Stomach (tissue), 9 donors: ENCODE measurements around the gene ZNF214. TPM values are rescaled to one million over a fixed set of nuclear protein-coding genes. Genes with fewer than 3 reads are reported as not detected.
"Not testable (repeated sequence)": the region's sequence is repeated elsewhere in the genome, so short reads cannot be mapped to it uniquely, and the experiment has no call there.

ENCODE experiments used
- DNase-seq, 2 donors: peaks; one replicate each; pipeline versions ENCODE4 v3.0.0 to v3.0.0-alpha.2; 2013 to 2019
- H3K27ac ChIP-seq, 5 donors: fragments of 200-600 bp in 4 of 5; sonication (generic) in 4 of 5; one replicate each; pipeline ENCODE4 v1.5.1; 2013 to 2019; ENCODE audit warnings: mild to moderate bottlenecking in 1 of 5, moderate library complexity in 1 of 5
- H3K27me3 ChIP-seq, 3 donors: fragments of 200-600 bp; sonication (generic); one replicate each; pipeline ENCODE4 v1.5.1; 2017 to 2019; ENCODE audit warnings: mixed run types in 1 of 3
- H3K36me3 ChIP-seq, 4 donors: fragments of 200-600 bp; sonication (generic); 1 replicate in 3 of 4; 2 replicates in 1 of 4; pipeline ENCODE4 v1.5.1; 2016 to 2019
- H3K4me1 ChIP-seq, 4 donors: fragments of 200-600 bp; sonication (generic); one replicate each; pipeline ENCODE4 v1.5.1; 2016 to 2019
- H3K4me3 ChIP-seq, 4 donors: fragments of 200-600 bp; sonication (generic) in 3 of 4; one replicate each; pipeline ENCODE4 v1.5.1; 2016 to 2019; ENCODE audit warnings: mild to moderate bottlenecking in 1 of 4
- H3K9me3 ChIP-seq, 4 donors: fragments of 200-600 bp; sonication (generic); one replicate each; pipeline ENCODE4 v1.5.1; 2016 to 2019
- EP300 ChIP-seq: sonication (generic); formaldehyde crosslinking; IDR thresholded peaks from one replicate; pipeline ENCODE4 v1.6.1; 2017; ENCODE audit warnings: antibody characterized with exemption
- POLR2A ChIP-seq, 4 donors: fragments of 450-650 bp; IDR thresholded peaks; one replicate each; pipeline ENCODE4 v1.6.1; 2016; ENCODE audit warnings: antibody characterized with exemption in 4 of 4, control low read depth in 2 of 4, mild to moderate bottlenecking in 1 of 4, moderate library complexity in 1 of 4
- POLR2AphosphoS5 ChIP-seq, 3 donors: sonication (generic); formaldehyde crosslinking; IDR thresholded peaks; one replicate each; pipeline ENCODE4 v1.6.1; 2016; ENCODE audit warnings: antibody characterized with exemption in 3 of 3
- WGBS, 5 donors: extraction: QIAGEN DNeasy Blood & Tissue Kit in 3 of 5; methylation state at CpG; one replicate each; pipeline versions ENCODE4 v1.1.5 to v1.1.7; 2013 to 2018; 5-methylcytosine and 5-hydroxymethylcytosine counted together
- intact Hi-C: fragments of 100-400 bp; cut with DNase I; formaldehyde crosslinking; loops from one replicate; pipeline ENCODE4 v1.15.1; 2023; ENCODE audit warnings: low total_unique reads
- polyA plus RNA-seq, 3 donors: library from polyadenylated mRNA; stranded (reverse); fragments of 200-250 nt; gene quantifications; one replicate each; pipeline ENCODE4 v1.2.3, GENCODE V29; 2013
- total RNA-seq, 5 donors: library from RNA; depleted of rRNA; stranded (reverse); fragments of >200 nt; gene quantifications; one replicate each; pipeline versions ENCODE4 v1.1.0 to v1.2.3, GENCODE V29; 2014 to 2016
- TF ChIP-seq, protein P1 (sequence below), 7 experiments: fragments of 450-650 bp in 4 of 7; fragments of 200-600 bp in 3 of 7; sonication (generic) in 3 of 7; IDR thresholded peaks; one replicate each; pipeline ENCODE4 v1.5.1; 2016 to 2019; ENCODE audit warnings: antibody characterized with exemption in 7 of 7, control low read depth in 2 of 7, mild to moderate bottlenecking in 1 of 7
- donor health status: healthy with polysubstance abuse.
- donor health status: Bipolar disorder and iron deficiency.
- donor health status: healthy.

Gene ZNF214
- total and polyA plus RNA-seq, 8 donors = 0.37 to 4.0 (median 0.62) TPM; not detected in 2

DNA sequence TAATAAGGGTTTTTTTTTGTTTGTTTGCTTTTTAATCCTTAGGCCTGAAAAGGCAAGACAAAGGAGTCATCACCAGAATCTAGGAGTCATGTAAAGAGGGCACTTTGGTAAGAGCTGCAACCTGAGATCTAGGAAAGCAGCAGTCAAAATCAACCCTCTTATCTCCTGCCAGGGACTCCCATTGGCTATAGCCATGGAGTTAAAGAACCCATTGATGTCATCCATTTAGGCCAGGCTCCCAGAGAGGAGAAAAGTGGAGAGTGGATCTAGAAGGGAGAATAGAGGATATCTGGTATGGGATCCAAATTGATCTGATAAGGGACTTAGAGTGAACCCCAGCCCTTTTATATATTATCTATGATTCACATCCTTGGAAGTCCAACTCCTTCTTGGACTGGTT lies 58.0 kb downstream of the ZNF214 start:
- no peaks in the 10 kb centered on the region for H3K36me3 ChIP-seq

DNA sequence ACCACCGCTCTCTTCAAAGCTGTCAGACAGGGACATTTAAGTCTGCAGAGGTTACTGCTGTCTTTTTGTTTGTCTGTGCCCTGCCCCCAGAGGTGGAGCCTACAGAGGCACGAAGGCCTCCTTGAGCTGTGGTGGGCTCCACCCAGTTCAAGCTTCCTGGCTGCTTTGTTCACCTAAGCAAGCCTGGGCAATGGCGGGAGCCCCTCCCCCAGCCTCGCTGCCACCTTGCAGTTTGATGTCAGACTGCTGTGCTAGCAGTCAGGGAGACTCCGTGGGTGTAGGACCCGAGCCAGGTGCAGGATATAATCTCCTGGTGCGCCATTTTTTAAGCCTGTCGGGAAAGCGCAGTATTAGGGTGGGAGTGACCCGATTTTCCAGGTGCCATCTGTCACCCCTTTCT lies 65.9 kb downstream of the ZNF214 start:
- H3K36me3 ChIP-seq, H3K27ac ChIP-seq, DNase-seq, H3K27me3 ChIP-seq, H3K4me1 ChIP-seq, H3K4me3 ChIP-seq, intact Hi-C loops: not testable (repeated sequence)
- H3K9me3 ChIP-seq = peaks cover 0 to 17% (median 6%) of the 10 kb centered on the region in 4 donors
- WGBS, 5 donors = 82 to 91% (median 89%) methylated on average over 9 to 10 of the region's 10 CpGs

More for the DNA sequence above, 58.0 kb downstream of the ZNF214 start:
- no peak overlapping the region for H3K27ac ChIP-seq
- no peaks in the 10 kb centered on the region for H3K4me1 ChIP-seq
- intact Hi-C loops = no loop called here
- TF ChIP-seq, protein P1, sequence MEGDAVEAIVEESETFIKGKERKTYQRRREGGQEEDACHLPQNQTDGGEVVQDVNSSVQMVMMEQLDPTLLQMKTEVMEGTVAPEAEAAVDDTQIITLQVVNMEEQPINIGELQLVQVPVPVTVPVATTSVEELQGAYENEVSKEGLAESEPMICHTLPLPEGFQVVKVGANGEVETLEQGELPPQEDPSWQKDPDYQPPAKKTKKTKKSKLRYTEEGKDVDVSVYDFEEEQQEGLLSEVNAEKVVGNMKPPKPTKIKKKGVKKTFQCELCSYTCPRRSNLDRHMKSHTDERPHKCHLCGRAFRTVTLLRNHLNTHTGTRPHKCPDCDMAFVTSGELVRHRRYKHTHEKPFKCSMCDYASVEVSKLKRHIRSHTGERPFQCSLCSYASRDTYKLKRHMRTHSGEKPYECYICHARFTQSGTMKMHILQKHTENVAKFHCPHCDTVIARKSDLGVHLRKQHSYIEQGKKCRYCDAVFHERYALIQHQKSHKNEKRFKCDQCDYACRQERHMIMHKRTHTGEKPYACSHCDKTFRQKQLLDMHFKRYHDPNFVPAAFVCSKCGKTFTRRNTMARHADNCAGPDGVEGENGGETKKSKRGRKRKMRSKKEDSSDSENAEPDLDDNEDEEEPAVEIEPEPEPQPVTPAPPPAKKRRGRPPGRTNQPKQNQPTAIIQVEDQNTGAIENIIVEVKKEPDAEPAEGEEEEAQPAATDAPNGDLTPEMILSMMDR (IDR thresholded peaks at IDR 0.05) = no peak
- TF ChIP-seq EP300 = no peak
- no peak for TF ChIP-seq POLR2AphosphoS5 (IDR thresholded peaks at IDR 0.05)
- TF ChIP-seq POLR2A (IDR thresholded peaks at IDR 0.05) = no peak
- no peak overlapping the region for H3K4me3 ChIP-seq
- no peak for DNase-seq
- H3K9me3 ChIP-seq = peaks cover 0 to 4% (median 0%) of the 10 kb centered on the region in 4 donors
- H3K27me3 ChIP-seq = no peaks in the 10 kb centered on the region

Other genes starting within 250 kb of the ZNF214 start
- gene OR2AG2, start 248.4 kb downstream of the ZNF214 start, total RNA-seq = under 1 TPM in 2 of 5 donors, not detected in 3; 0.29 to 0.55 TPM
- gene OR2AG2, start 248.4 kb downstream of the ZNF214 start, polyA plus RNA-seq = not detected
- gene OR2AG1, start 237.3 kb downstream of the ZNF214 start, total RNA-seq = under 1 TPM in 1 of 5 donors, not detected in 4; under 0.01 TPM
- not detected for gene OR2AG1, start 237.3 kb downstream of the ZNF214 start, polyA plus RNA-seq
- under 1 TPM in 1 of 5 donors, not detected in 4; 0.55 TPM for gene OR6A2, start 220.7 kb downstream of the ZNF214 start, total RNA-seq
- not detected for gene OR6A2, start 220.7 kb downstream of the ZNF214 start, polyA plus RNA-seq
- not detected for gene OR10A5, start 174.7 kb downstream of the ZNF214 start, total RNA-seq
- gene OR10A5, start 174.7 kb downstream of the ZNF214 start, polyA plus RNA-seq = not detected
- not detected for gene OR10A2, start 157.3 kb downstream of the ZNF214 start, total RNA-seq
- not detected for gene OR10A2, start 157.3 kb downstream of the ZNF214 start, polyA plus RNA-seq
- gene OR10A4, start 143.7 kb downstream of the ZNF214 start, total RNA-seq = not detected
- gene OR10A4, start 143.7 kb downstream of the ZNF214 start, polyA plus RNA-seq = not detected
- gene OR2D2, start 127.8 kb downstream of the ZNF214 start, total RNA-seq = not detected
- gene OR2D2, start 127.8 kb downstream of the ZNF214 start, polyA plus RNA-seq = not detected
- not detected for gene OR2D3, start 99.3 kb downstream of the ZNF214 start, total RNA-seq
- gene OR2D3, start 99.3 kb downstream of the ZNF214 start, polyA plus RNA-seq = not detected
- gene ZNF215, start 93.9 kb downstream of the ZNF214 start, total RNA-seq = 10 to 100 TPM in 1 of 5 donors, 1 to 10 TPM in 3, under 1 TPM in 1; 0.89 to 12.3 (median 2.4) TPM
- under 1 TPM in 2 of 3 donors, not detected in 1; 0.46 to 0.98 TPM for gene ZNF215, start 93.9 kb downstream of the ZNF214 start, polyA plus RNA-seq
- gene NLRP14, start 133 bp upstream of the ZNF214 start, total RNA-seq = under 1 TPM in 1 of 5 donors, not detected in 4; 0.18 TPM
- gene NLRP14, start 133 bp upstream of the ZNF214 start, polyA plus RNA-seq = not detected
- 1 to 10 TPM in 1 of 5 donors, under 1 TPM in 1, not detected in 3; 0.18 to 7.6 TPM for gene RBMXL2, start 68.7 kb upstream of the ZNF214 start, total RNA-seq
- not detected for gene RBMXL2, start 68.7 kb upstream of the ZNF214 start, polyA plus RNA-seq
- under 1 TPM in 2 of 5 donors, not detected in 3; 0.73 to 0.89 TPM for gene SYT9, start 231.6 kb upstream of the ZNF214 start, total RNA-seq
- under 1 TPM; 0.10 to 0.31 (median 0.19) TPM for gene SYT9, start 231.6 kb upstream of the ZNF214 start, polyA plus RNA-seq